ENCODE data around the gene PEX5L. TPM values are rescaled to one million over a fixed set of nuclear protein-coding genes. Genes with fewer than 3 reads are reported as not detected.

The PEX5L gene
- total RNA-seq, 4 donors from 2014 or later, result 1.2 TPM; not detected in 3

DNA sequence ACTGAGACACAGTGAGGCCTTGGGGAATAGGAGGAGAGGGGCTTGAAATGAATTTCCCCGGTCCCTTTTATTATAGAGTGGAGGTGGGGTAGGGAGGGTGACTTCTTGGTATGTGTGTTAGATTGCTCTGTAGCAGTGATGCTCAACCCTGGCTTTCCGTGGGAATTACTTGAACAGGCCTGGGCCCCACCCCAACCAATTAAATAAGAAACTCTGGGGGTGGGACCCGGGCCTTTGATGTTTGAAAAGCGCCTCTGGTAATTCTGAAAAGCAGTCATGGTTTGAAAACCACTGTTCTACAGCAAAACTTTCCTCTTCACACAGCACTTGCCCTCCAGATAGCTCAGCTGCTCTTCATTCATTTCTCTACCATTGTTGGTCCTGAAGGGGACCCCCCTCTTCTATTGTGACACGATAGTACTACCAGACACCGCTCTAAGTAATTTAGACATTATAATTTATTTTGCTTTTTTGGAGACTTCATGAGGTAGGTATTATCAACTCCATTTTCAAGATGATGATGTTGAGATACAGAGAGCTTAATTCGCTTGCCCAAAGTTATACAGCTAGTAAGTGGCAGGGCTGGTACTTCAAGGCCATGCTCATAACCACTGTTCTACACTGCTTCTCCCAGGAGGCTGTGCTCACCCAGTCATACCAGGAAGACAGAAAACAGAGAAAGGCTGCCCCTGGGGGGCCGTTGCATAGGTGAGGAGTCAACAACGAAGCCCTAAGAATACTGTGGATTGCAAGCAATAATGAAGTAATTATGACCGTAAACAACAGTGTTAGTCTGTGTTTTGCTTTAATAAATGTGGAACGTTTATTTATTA, 176.2 kb downstream of the PEX5L start:
- DNase-seq, result no peak
- H3K36me3 ChIP-seq, result no peaks in the 10 kb centered on the region
- TF ChIP-seq CTCF (IDR thresholded peaks at IDR 0.05), result no peak
- no peak for TF ChIP-seq EP300 (IDR thresholded peaks at IDR 0.05; ENCODE audit: low read depth)
- TF ChIP-seq POLR2AphosphoS5 (IDR thresholded peaks at IDR 0.05), result no peak
- no peak for TF ChIP-seq POLR2A (IDR thresholded peaks at IDR 0.05)
- H3K4me1 ChIP-seq, result no peaks in the 10 kb centered on the region
- H3K4me3 ChIP-seq, result no peak overlapping the region
- H3K9me3 ChIP-seq, result no peaks in the 10 kb centered on the region
- intact Hi-C loops (cut with DNase I; ENCODE audit: low total_unique reads), result no loop called here
- H3K27ac ChIP-seq, result no peak overlapping the region
- 63 to 80% methylated on average over 7 to 11 of the region's 11 CpGs for WGBS, 2 donors (ENCODE audit: low coverage in 1 of 2)
- H3K27me3 ChIP-seq, result no peaks in the 10 kb centered on the region
- in situ Hi-C loops (cut with MboI; ENCODE audit: low pct_ligation_motif_present in 1 of 4, low pct_unique_long_range_greater_than_20kb in 1 of 4, low sequenced_read_pairs in 3 of 4), result no loop called here

DNA sequence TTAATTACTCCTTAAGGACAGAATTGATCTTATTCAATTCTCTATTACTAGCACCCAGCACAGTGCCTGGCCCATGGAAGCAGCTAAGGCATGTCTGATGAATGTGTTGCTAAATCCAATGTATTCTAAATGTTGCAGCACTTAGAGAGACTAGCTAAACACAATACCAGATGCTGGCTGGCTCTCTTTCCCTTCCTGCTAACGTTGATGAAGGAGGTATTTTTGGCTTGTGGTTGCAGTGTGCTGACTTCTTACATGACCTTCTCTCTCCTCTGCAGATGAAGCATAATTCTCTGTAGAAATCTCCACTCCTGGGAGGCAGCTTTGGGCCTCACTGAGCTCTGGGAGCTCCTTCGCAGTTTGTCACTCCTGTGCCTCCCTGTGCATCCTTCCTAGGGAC, 183.6 kb downstream of the PEX5L start:
- no peak for TF ChIP-seq CTCF (IDR thresholded peaks at IDR 0.05)
- TF ChIP-seq POLR2A (IDR thresholded peaks at IDR 0.05), result no peak
- no peak for TF ChIP-seq POLR2AphosphoS5 (IDR thresholded peaks at IDR 0.05)
- no peak for TF ChIP-seq EP300 (IDR thresholded peaks at IDR 0.05; ENCODE audit: low read depth)
- 42 to 46% methylated on average over 2 of the region's 2 CpGs for WGBS, 2 donors (ENCODE audit: low coverage in 1 of 2)
- H3K4me3 ChIP-seq, result no peak overlapping the region
- H3K27me3 ChIP-seq, result no peaks in the 10 kb centered on the region
- intact Hi-C loops (cut with DNase I; ENCODE audit: low total_unique reads) (no loop called here), in situ Hi-C loops (cut with MboI; ENCODE audit: low pct_ligation_motif_present in 1 of 4, low pct_unique_long_range_greater_than_20kb in 1 of 4, low sequenced_read_pairs in 3 of 4) (no loop called here)
- H3K36me3 ChIP-seq, result no peaks in the 10 kb centered on the region
- H3K27ac ChIP-seq, result no peak overlapping the region
- no peak for DNase-seq
- no peaks in the 10 kb centered on the region for H3K9me3 ChIP-seq
- H3K4me1 ChIP-seq, result no peaks in the 10 kb centered on the region

DNA sequence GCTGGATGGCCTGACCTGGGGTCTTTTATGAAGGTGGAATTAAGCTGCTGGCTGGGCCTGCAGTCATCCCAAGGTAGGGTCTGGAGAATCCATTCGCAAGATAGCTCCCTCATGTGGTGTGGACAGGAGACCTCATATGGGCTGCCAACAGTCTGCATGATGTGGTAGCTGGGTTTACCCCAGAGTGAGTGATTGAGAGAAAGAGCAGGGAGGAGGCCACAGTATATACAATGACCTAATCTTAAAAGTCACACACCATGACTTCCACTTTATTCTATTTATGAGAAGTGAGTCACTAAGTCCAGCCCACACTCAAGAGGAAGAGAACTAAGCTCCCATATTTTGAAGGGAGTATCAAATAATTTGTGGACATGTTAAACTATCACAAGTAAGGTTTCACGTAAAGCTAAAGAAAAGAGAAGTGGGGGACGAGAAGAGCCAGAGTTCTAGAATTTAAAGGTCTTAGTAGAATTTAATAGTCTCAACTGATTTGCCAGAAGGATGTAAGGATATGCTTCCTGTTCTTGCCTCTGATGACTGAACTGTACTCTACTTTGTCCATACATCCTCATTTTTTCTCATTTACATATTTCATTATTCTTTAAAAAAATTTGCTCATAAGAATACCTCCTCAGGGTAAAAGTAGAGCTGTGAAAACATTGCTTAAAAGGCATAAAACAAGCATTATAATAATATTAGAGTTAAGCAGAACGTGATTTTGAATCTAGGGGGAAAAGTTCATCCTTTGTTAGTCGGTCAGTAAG, 184.4 kb downstream of the PEX5L start:
- no peaks in the 10 kb centered on the region for H3K36me3 ChIP-seq
- intact Hi-C loops (cut with DNase I; ENCODE audit: low total_unique reads) (no loop called here), in situ Hi-C loops (cut with MboI; ENCODE audit: low pct_ligation_motif_present in 1 of 4, low pct_unique_long_range_greater_than_20kb in 1 of 4, low sequenced_read_pairs in 3 of 4) (no loop called here)
- no peak for TF ChIP-seq POLR2AphosphoS5 (IDR thresholded peaks at IDR 0.05)
- no peaks in the 10 kb centered on the region for H3K4me1 ChIP-seq
- H3K27ac ChIP-seq, result no peak overlapping the region
- H3K27me3 ChIP-seq, result no peaks in the 10 kb centered on the region
- no peaks in the 10 kb centered on the region for H3K9me3 ChIP-seq
- DNase-seq, result no peak
- WGBS, 2 donors (ENCODE audit: low coverage in 1 of 2), result 81 to 84% methylated on average over 5 of the region's 5 CpGs
- H3K4me3 ChIP-seq, result no peak overlapping the region

DNA sequence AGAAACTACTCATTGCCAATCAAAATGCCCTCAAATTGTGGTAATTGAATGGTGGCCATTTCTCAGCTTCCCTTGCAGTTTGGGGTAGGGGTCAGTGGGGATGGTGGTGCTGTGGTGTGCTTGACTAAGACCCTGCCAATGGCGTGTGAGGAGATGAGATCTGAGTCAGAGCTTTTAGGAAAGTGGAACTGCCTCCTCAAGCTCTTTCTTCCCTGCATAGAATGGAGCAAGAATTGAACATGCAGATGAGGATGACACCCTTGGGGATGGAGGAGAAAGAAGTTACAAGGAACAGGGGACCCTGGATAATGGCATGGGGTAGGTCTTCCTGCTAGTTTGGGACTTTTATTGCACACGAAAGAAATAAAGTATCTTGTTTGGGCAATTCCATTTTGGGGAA, 188.0 kb downstream of the PEX5L start:
- Histone ChIP-seq H3K4me3 (no peak overlapping the region), H3K36me3 (no peaks in the 10 kb centered on the region), H3K27me3 (no peaks in the 10 kb centered on the region), H3K4me1 (no peaks in the 10 kb centered on the region), H3K9me3 (no peaks in the 10 kb centered on the region), H3K27ac (no peak overlapping the region)
- 57 to 63% methylated on average over 2 of the region's 2 CpGs for WGBS, 2 donors (ENCODE audit: low coverage in 1 of 2)
- DNase-seq, result no peak
- TF ChIP-seq POLR2A (IDR thresholded peaks at IDR 0.05) (no peak), POLR2AphosphoS5 (IDR thresholded peaks at IDR 0.05) (no peak), EP300 (IDR thresholded peaks at IDR 0.05; ENCODE audit: low read depth) (no peak), CTCF (IDR thresholded peaks at IDR 0.05) (no peak)
- in situ Hi-C loops (cut with MboI; ENCODE audit: low pct_ligation_motif_present in 1 of 4, low pct_unique_long_range_greater_than_20kb in 1 of 4, low sequenced_read_pairs in 3 of 4) (no loop called here), intact Hi-C loops (cut with DNase I; ENCODE audit: low total_unique reads) (no loop called here)
